H9 (cell line): ENCODE measurements around the gene NSD1. TPM values are rescaled to one million over a fixed set of nuclear protein-coding genes. Genes with fewer than 3 reads are reported as not detected.
A peak's percentile ranks its signal among the peaks of the same experiment; 100 is the strongest.

Source experiments
- DNase-seq: peaks from one replicate; pipeline ENCODE4 v3.0.0-alpha.2; 2017
- H2AFZ ChIP-seq: one replicate; pipeline ENCODE4 v1.6.1; 2013; ENCODE audit warnings: mild to moderate bottlenecking, low read length, control low read depth, moderate library complexity
- H2AK5ac ChIP-seq: 2 replicates; pipeline ENCODE4 v1.6.1; 2013; ENCODE audit warnings: low read length, control low read depth, mixed read lengths; ENCODE audit not compliant: insufficient read length
- H2BK120ac ChIP-seq: one replicate; pipeline ENCODE4 v1.6.1; 2013; ENCODE audit warnings: low read depth, mild to moderate bottlenecking, low read length, control low read depth, inconsistent platforms; ENCODE audit not compliant: poor library complexity, severe bottlenecking
- H2BK12ac ChIP-seq: 2 replicates; pipeline ENCODE4 v1.6.1; 2013; ENCODE audit warnings: low read length, control low read depth, mixed read lengths, low read depth; ENCODE audit not compliant: insufficient read length
- H2BK15ac ChIP-seq: 2 replicates; pipeline ENCODE4 v1.6.1; 2013; ENCODE audit warnings: low read depth, low read length, control low read depth
- H2BK20ac ChIP-seq: one replicate; pipeline ENCODE4 v1.6.1; 2013; ENCODE audit warnings: low read depth, mild to moderate bottlenecking, low read length, control low read depth, inconsistent platforms; ENCODE audit not compliant: poor library complexity, severe bottlenecking
- H2BK5ac ChIP-seq: 2 replicates; pipeline ENCODE4 v1.6.1; 2013; ENCODE audit warnings: low read length, control low read depth, mixed read lengths; ENCODE audit not compliant: insufficient read length
- H3K14ac ChIP-seq: 2 replicates; pipeline ENCODE4 v1.6.1; 2013; ENCODE audit warnings: low read length, control low read depth; ENCODE audit not compliant: insufficient read depth
- H3K18ac ChIP-seq: 2 replicates; pipeline ENCODE4 v1.6.1; 2013; ENCODE audit warnings: low read depth, mild to moderate bottlenecking, mixed read lengths, low read length, control low read depth; ENCODE audit not compliant: insufficient read length
- H3K23ac ChIP-seq: 2 replicates; pipeline ENCODE4 v1.6.1; 2013; ENCODE audit warnings: low read length, control low read depth, mixed read lengths, low read depth; ENCODE audit not compliant: insufficient read length
- H3K23me2 ChIP-seq: 2 replicates; pipeline ENCODE4 v1.6.1; 2013; ENCODE audit warnings: low read depth, mild to moderate bottlenecking, mixed read lengths, low read length, control low read depth; ENCODE audit not compliant: insufficient read length, poor library complexity, severe bottlenecking
- H3K27ac ChIP-seq: 2 replicates; pipeline ENCODE4 v1.5.1; 2013; ENCODE audit warnings: low read length, control low read depth, mixed read lengths, low read depth; ENCODE audit not compliant: insufficient read length
- H3K27me3 ChIP-seq: 2 replicates; pipeline ENCODE4 v1.6.1; 2013; ENCODE audit warnings: low read length, control low read depth, inconsistent platforms; ENCODE audit not compliant: insufficient read depth
- H3K4ac ChIP-seq: 2 replicates; pipeline ENCODE4 v1.6.1; 2013; ENCODE audit warnings: low read depth, mild to moderate bottlenecking, control low read depth, inconsistent platforms, low read length, moderate library complexity
- H3K4me1 ChIP-seq: 2 replicates; pipeline ENCODE4 v1.6.1; 2013; ENCODE audit warnings: low read length, control low read depth, inconsistent platforms; ENCODE audit not compliant: insufficient read depth
- H3K4me2 ChIP-seq: 2 replicates; pipeline ENCODE4 v1.6.1; 2013; ENCODE audit warnings: low read length, control low read depth, mixed read lengths; ENCODE audit not compliant: insufficient read length, insufficient read depth
- H3K56ac ChIP-seq: 2 replicates; pipeline ENCODE4 v1.6.1; 2013; ENCODE audit warnings: low read depth, mild to moderate bottlenecking, mixed read lengths, low read length, control low read depth; ENCODE audit not compliant: insufficient read length
- H3K79me1 ChIP-seq: 2 replicates; pipeline ENCODE4 v1.6.1; 2013; ENCODE audit warnings: low read depth, mild to moderate bottlenecking, moderate library complexity, low read length, control low read depth, inconsistent platforms; ENCODE audit not compliant: insufficient read depth, poor library complexity, severe bottlenecking
- H3K79me2 ChIP-seq: 2 replicates; pipeline ENCODE4 v1.6.1; 2013; ENCODE audit warnings: low read length, control low read depth, inconsistent platforms; ENCODE audit not compliant: insufficient read depth
- H3K9ac ChIP-seq: 2 replicates; pipeline ENCODE4 v1.6.1; 2013; ENCODE audit warnings: low read length, control low read depth, mixed read lengths; ENCODE audit not compliant: insufficient read length; ENCODE audit errors: extremely low read depth
- H3K9me3 ChIP-seq: one replicate; pipeline ENCODE4 v1.6.1; 2013; ENCODE audit warnings: low read depth, low read length, inconsistent platforms; ENCODE audit not compliant: control insufficient read depth
- H3T11ph ChIP-seq: one replicate; pipeline ENCODE4 v1.6.1; 2013; ENCODE audit warnings: mild to moderate bottlenecking, low read length, control low read depth, inconsistent platforms
- H4K20me1 ChIP-seq: one replicate; pipeline ENCODE4 v1.6.1; 2013; ENCODE audit not compliant: control insufficient read depth, insufficient read length, insufficient read depth
- H4K5ac ChIP-seq: 2 replicates; pipeline ENCODE4 v1.6.1; 2013; ENCODE audit warnings: low read depth, mild to moderate bottlenecking, mixed read lengths, low read length, control low read depth; ENCODE audit not compliant: insufficient read length
- H4K8ac ChIP-seq: replicated peaks from 2 replicates; pipeline ENCODE4 v1.6.1; 2013; ENCODE audit warnings: low read length, control low read depth, mixed read lengths, low read depth; ENCODE audit not compliant: insufficient read length
- H4K91ac ChIP-seq: 2 replicates; pipeline ENCODE4 v1.6.1; 2013; ENCODE audit warnings: low read depth, mild to moderate bottlenecking, moderate library complexity, mixed read lengths, low read length, control low read depth; ENCODE audit not compliant: insufficient read length
- H3K27ac Mint-ChIP-seq, 3 experiments: 2 replicates in 2 of 3; 3 replicates in 1 of 3; pipeline ENCODE4 v1.8.0; 2020 to 2021; ENCODE audit warnings: mixed read lengths in 3 of 3, mild to moderate bottlenecking in 1 of 3, moderate library complexity in 1 of 3
- H3K27me3 Mint-ChIP-seq: 2 replicates; pipeline ENCODE4 v1.8.0; 2021; ENCODE audit warnings: low read depth, mild to moderate bottlenecking, moderate library complexity, mixed read lengths
- H3K36me3 Mint-ChIP-seq, 3 experiments: 2 replicates in 2 of 3; 3 replicates in 1 of 3; pipeline ENCODE4 v1.8.0; 2020 to 2021; ENCODE audit warnings: low read depth in 3 of 3, mixed read lengths in 3 of 3; ENCODE audit not compliant: insufficient read depth in 1 of 3
- H3K4me1 Mint-ChIP-seq, 2 experiments: 2 replicates each; pipeline ENCODE4 v1.8.0; 2020; ENCODE audit warnings: mixed read lengths in 2 of 2
- H3K4me3 Mint-ChIP-seq, 2 experiments: 2 replicates in 1 of 2; 3 replicates in 1 of 2; pipeline ENCODE4 v1.8.0; 2020 to 2021; ENCODE audit warnings: mild to moderate bottlenecking in 2 of 2, mixed read lengths in 2 of 2, moderate library complexity in 1 of 2
- H3K9me3 Mint-ChIP-seq, 2 experiments: 2 replicates in 1 of 2; 3 replicates in 1 of 2; pipeline ENCODE4 v1.8.0; 2020; ENCODE audit warnings: mild to moderate bottlenecking in 2 of 2, mixed read lengths in 2 of 2, moderate library complexity in 1 of 2
- CTCF ChIP-seq: fragments of 200-600 bp; sonication (generic); conservative IDR thresholded peaks from 3 replicates; pipeline ENCODE4 v1.8.0; 2021; ENCODE audit warnings: antibody characterized with exemption, mild to moderate bottlenecking
- WGBS: extraction: QIAGEN DNeasy Blood & Tissue Kit; methylation state at CpG from one replicate; pipeline ENCODE4 v1.1.7; 2013; ENCODE audit warnings: missing lambda C conversion rate, low lambda C conversion rate, mixed read lengths; ENCODE audit not compliant: insufficient read length; ENCODE audit errors: extremely low coverage; 5-methylcytosine and 5-hydroxymethylcytosine counted together
- total RNA-seq: library from RNA; stranded (reverse); gene quantifications from 2 replicates; pipeline ENCODE4 v1.2.1, GENCODE V29; 2021

NSD1 gene
- total RNA-seq, 1 experiment from 2014 or later: 213 TPM

DNA sequence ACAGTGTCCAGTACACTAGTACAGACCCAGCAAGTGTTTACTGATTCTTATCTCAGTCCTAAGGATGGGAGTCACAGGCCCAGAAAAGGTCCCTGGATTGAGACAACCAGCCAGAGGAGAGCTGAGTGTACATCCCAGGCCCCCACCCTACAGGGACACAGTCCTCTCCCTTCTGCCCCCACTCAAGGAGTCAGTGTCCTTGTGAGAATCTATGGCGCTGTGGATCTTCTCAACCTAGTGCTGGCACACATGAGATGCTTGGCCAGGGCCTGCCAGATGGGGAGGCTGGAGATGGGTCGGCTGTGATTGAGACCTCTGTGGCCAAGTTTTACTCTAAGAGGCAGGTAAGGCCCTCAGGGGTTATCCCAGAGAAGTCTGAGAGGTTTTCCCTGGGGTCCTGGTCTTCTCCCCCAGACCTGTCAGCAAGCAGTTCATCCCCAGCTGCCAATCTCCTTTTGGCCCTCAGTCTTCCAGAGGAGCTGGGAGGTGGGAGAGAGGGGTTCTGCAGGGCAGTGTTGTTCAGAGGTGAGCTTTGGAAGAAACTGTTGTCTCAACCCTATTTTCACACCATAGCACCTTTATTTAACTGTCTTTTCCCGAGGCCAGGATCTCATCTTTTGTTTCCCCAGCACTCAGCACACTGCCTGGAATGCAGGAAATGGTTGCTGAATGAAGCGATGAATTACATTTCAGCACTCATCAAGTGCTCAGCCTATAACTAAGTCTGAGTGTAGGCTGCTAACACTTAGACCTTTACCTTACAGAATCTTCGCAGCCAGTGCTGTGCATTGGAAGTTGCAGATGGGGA lies 3.2 kb upstream of the NSD1 start:
- no peaks in the 10 kb centered on the region for H4K20me1 ChIP-seq

More for the DNA sequence above, 3.2 kb upstream of the NSD1 start:
- H2BK15ac ChIP-seq: no peak overlapping the region
- no peak overlapping the region for H3K9ac ChIP-seq
- no peak overlapping the region for H2AFZ ChIP-seq
- no peak overlapping the region for H2BK20ac ChIP-seq
- DNase-seq: no peak
- no peak overlapping the region for H3K4ac ChIP-seq
- WGBS: no CpG with 5 or more reads among the region's 5 CpGs
- no peak overlapping the region for H3T11ph ChIP-seq
- peaks cover 13% of the 10 kb centered on the region for H3K4me1 ChIP-seq
- H2AK5ac ChIP-seq: no peak overlapping the region
- no peak overlapping the region for H3K18ac ChIP-seq
- no peak overlapping the region; the same call in 1 of the 2 replicates for H3K14ac ChIP-seq
- peaks cover 24 to 30% of the 10 kb centered on the region in 2 experiments for H3K4me1 Mint-ChIP-seq
- no peak for TF ChIP-seq CTCF
- H3K27me3 ChIP-seq: no peaks in the 10 kb centered on the region
- H2BK5ac ChIP-seq: no peak overlapping the region
- H3K9me3 Mint-ChIP-seq: no peaks in the 10 kb centered on the region
- no peak overlapping the region for H4K5ac ChIP-seq
- no peak overlapping the region for H3K56ac ChIP-seq
- H2BK12ac ChIP-seq: no peak overlapping the region
- peaks cover 7% of the 10 kb centered on the region for H3K27me3 Mint-ChIP-seq
- no peak overlapping the region for H4K8ac ChIP-seq
- no peak overlapping the region for H3K23ac ChIP-seq
- H3K4me2 ChIP-seq: no peak overlapping the region
- peaks cover 9% of the 10 kb centered on the region; the same call in 1 of the 2 replicates for H3K79me2 ChIP-seq
- H3K27ac ChIP-seq: no peak overlapping the region
- peak overlapping the region; percentile 48 to 65; a peak in 4 of 5 replicates for H3K4me3 Mint-ChIP-seq
- peaks cover 18% of the 10 kb centered on the region for H3K23me2 ChIP-seq
- no peaks in the 10 kb centered on the region for H3K9me3 ChIP-seq
- peak overlapping the region; percentile 10 for H4K91ac ChIP-seq
- H3K79me1 ChIP-seq: no peaks in the 10 kb centered on the region
- no peak overlapping the region; a peak in 1 of 7 replicates for H3K27ac Mint-ChIP-seq
- H2BK120ac ChIP-seq: no peak overlapping the region
- H3K36me3 Mint-ChIP-seq: peaks cover 9 to 10% (median 9%) of the 10 kb centered on the region in 3 experiments
